ENCODE measurements around the gene GIT2. TPM values are rescaled to one million over a fixed set of nuclear protein-coding genes. Genes with fewer than 3 reads are reported as not detected.

Gene GIT2
- total and polyA plus RNA-seq, 2 of the 13 experiments (the other 11 are each of a cell fraction or from before 2014, with no cell fraction given), result 18.4 to 19.8 TPM

- TF ChIP-seq THAP8 (CRISPR knock-in tag; IDR thresholded peaks at IDR 0.05; ENCODE audit: borderline replicate concordance), result 0 out of 2 replicates have a peak, but pooled peaks have one; percentile 0
- no peak for TF ChIP-seq ZNF577 (CRISPR knock-in tag; IDR thresholded peaks at IDR 0.05; ENCODE audit: borderline replicate concordance, low read depth)
- no peak for TF ChIP-seq SRSF9 (IDR thresholded peaks at IDR 0.05; ENCODE audit: borderline replicate concordance, insufficient read depth, low read depth, low read length, poor library complexity, severe bottlenecking)
- peak; percentile 37; the same call in 1 of the 2 replicates for TF ChIP-seq IRF2 (CRISPR knock-in tag; IDR thresholded peaks at IDR 0.05)
- no peak for TF ChIP-seq DPF2 (CRISPR knock-in tag; IDR thresholded peaks at IDR 0.05; ENCODE audit: borderline replicate concordance, low read depth)
- peak; percentile 97 for TF ChIP-seq POGZ (CRISPR knock-in tag; IDR thresholded peaks at IDR 0.05)
- peak; percentile 50; the same call in 1 of the 2 replicates for TF ChIP-seq TBX2 (CRISPR knock-in tag; IDR thresholded peaks at IDR 0.05; ENCODE audit: borderline replicate concordance)
- TF ChIP-seq ZXDC (CRISPR knock-in tag; IDR thresholded peaks at IDR 0.05), result no peak
- no peak for TF ChIP-seq ZSCAN30 (CRISPR knock-in tag; IDR thresholded peaks at IDR 0.05)
- TF ChIP-seq ZNF784 (CRISPR knock-in tag; IDR thresholded peaks at IDR 0.05; ENCODE audit: borderline replicate concordance), result peak; percentile 94
- TF ChIP-seq ZNF891 (CRISPR knock-in tag; IDR thresholded peaks at IDR 0.05), result peak; percentile 50; the same call in 1 of the 2 replicates
- TF ChIP-seq MEF2D (CRISPR knock-in tag; IDR thresholded peaks at IDR 0.05), result no peak; the same call in 1 of the 2 replicates
- no peak for TF ChIP-seq ZBTB14 (CRISPR knock-in tag; IDR thresholded peaks at IDR 0.05)
- TF ChIP-seq ZBED4 (CRISPR knock-in tag; IDR thresholded peaks at IDR 0.05; ENCODE audit: borderline replicate concordance), result no peak
- TF ChIP-seq ZZZ3 (CRISPR knock-in tag; IDR thresholded peaks at IDR 0.05; ENCODE audit: borderline replicate concordance), result peak; percentile 72
These were observed at the start of gene GIT2 (continued) for GRCh38 chr12:109995686-109996482.

All from HepG2 (cell line).